B cell (primary cell): ENCODE measurements around the gene NUSAP1. TPM values are rescaled to one million over a fixed set of nuclear protein-coding genes. Genes with fewer than 3 reads are reported as not detected.
"Not testable (repeated sequence)": the region's sequence is repeated elsewhere in the genome, so short reads cannot be mapped to it uniquely, and the experiment has no call there.

Experiments used
- ATAC-seq: fragments of 200-7000 bp; cut with Tn5 transposase; one replicate; pipeline ENCODE4 v1.10.0; 2021; ENCODE audit warnings: low read depth, mild to moderate bottlenecking, moderate number of reproducible peaks, moderate library complexity
- CTCF ChIA-PET: fragments of 350-600 bp; sonication (Branson Sonifier 250); formaldehyde crosslinking; loops from one replicate; lab custom pipeline; 2021; ENCODE audit warnings: antibody characterized with exemption, inconsistent platforms; lab: Charles Lee
- POLR2A ChIA-PET: fragments of 350-600 bp; sonication (Branson Sonifier 250); formaldehyde crosslinking; loops from one replicate; lab custom pipeline; 2021; ENCODE audit warnings: antibody characterized with exemption; lab: Charles Lee
- DNase-seq: peaks from one replicate; pipeline ENCODE4 v3.0.0; 2013
- H2AFZ ChIP-seq: 2 replicates; pipeline ENCODE4 v1.6.1; 2012; ENCODE audit warnings: mild to moderate bottlenecking, low read depth, low read length; ENCODE audit not compliant: insufficient read depth, poor library complexity, severe bottlenecking
- H3K27ac ChIP-seq, 2 donors: 1 replicate in 1 of 2; 2 replicates in 1 of 2; pipeline ENCODE4 v1.5.1; 2012 to 2013; ENCODE audit warnings: low read length in 2 of 2, mild to moderate bottlenecking in 2 of 2, moderate library complexity in 1 of 2
- H3K27me3 ChIP-seq, 4 experiments: fragments of 200-600 bp in 1 of 4; sonication (generic) in 1 of 4; replicated peaks in 1 of 4; 1 replicate in 2 of 4; 2 replicates in 2 of 4; pipeline versions ENCODE4 v1.6.1 to v1.7.0; 2013 to 2016; ENCODE audit warnings: low read length in 3 of 4, mild to moderate bottlenecking in 2 of 4, mixed read lengths in 1 of 4, moderate library complexity in 1 of 4; ENCODE audit not compliant: insufficient read depth in 4 of 4, control insufficient read depth in 3 of 4; ENCODE audit errors: control extremely low read depth in 1 of 4
- H3K36me3 ChIP-seq, 2 experiments: replicated peaks in 1 of 2; 1 replicate in 1 of 2; 2 replicates in 1 of 2; pipeline versions ENCODE4 v1.6.1 to v1.7.1; 2013; ENCODE audit warnings: low read length in 1 of 2; ENCODE audit not compliant: insufficient read depth in 2 of 2, control insufficient read depth in 1 of 2; ENCODE audit errors: control extremely low read depth in 1 of 2, extremely low read depth in 1 of 2
- H3K4me1 ChIP-seq, 2 donors: fragments of 200-600 bp in 1 of 2; sonication (generic) in 1 of 2; 1 replicate in 1 of 2; 2 replicates in 1 of 2; pipeline versions ENCODE4 v1.5.1 to v1.6.1; 2013 to 2017; ENCODE audit warnings: low read length in 2 of 2; ENCODE audit not compliant: control insufficient read depth in 2 of 2, insufficient read depth in 2 of 2
- H3K4me2 ChIP-seq: replicated peaks from 2 replicates; pipeline ENCODE3; 2012; ENCODE audit warnings: mild to moderate bottlenecking, low read depth, low read length; ENCODE audit not compliant: poor library complexity, severe bottlenecking
- H3K4me3 ChIP-seq, 5 experiments: fragments of 200-600 bp in 1 of 5; sonication (generic) in 1 of 5; 1 replicate in 3 of 5; 2 replicates in 2 of 5; pipeline versions ENCODE4 v1.5.1 to v1.7.0; 2011 to 2016; ENCODE audit warnings: low read length in 4 of 5, mild to moderate bottlenecking in 4 of 5, low read depth in 2 of 5, control low read depth in 1 of 5, moderate library complexity in 1 of 5; ENCODE audit not compliant: insufficient read depth in 1 of 5; ENCODE audit errors: control extremely low read depth in 1 of 5, extremely low read depth in 1 of 5
- H3K79me2 ChIP-seq: fragments of 200-600 bp; sonication (generic); one replicate; pipeline ENCODE4 v1.6.0; 2016; ENCODE audit warnings: low read length; ENCODE audit not compliant: control insufficient read depth, insufficient read depth
- H3K9ac ChIP-seq: fragments of 200-600 bp; sonication (generic); 2 replicates; pipeline ENCODE4 v1.6.1; 2017; ENCODE audit warnings: mild to moderate bottlenecking, low read length, moderate library complexity
- H3K9me3 ChIP-seq, 3 donors: one replicate each; pipeline versions ENCODE4 v1.6.1 to v1.7.1; 2013; ENCODE audit warnings: low read length in 2 of 3; ENCODE audit not compliant: control insufficient read depth in 2 of 3, insufficient read depth in 1 of 3; ENCODE audit errors: control extremely low read depth in 1 of 3
- H4K20me1 ChIP-seq: 2 replicates; pipeline ENCODE4 v1.6.0; 2012; ENCODE audit warnings: mild to moderate bottlenecking, low read length; ENCODE audit not compliant: insufficient read depth, control insufficient read depth, poor library complexity, severe bottlenecking
- H3K27ac Mint-ChIP-seq: one replicate; pipeline ENCODE4 v1.8.0; 2021; ENCODE audit warnings: mixed read lengths
- H3K27me3 Mint-ChIP-seq: one replicate; pipeline ENCODE4 v1.8.0; 2021; ENCODE audit warnings: mixed read lengths
- H3K4me1 Mint-ChIP-seq: one replicate; pipeline ENCODE4 v1.8.0; 2021; ENCODE audit warnings: mixed read lengths
- H3K4me3 Mint-ChIP-seq: one replicate; pipeline ENCODE4 v1.8.0; 2021; ENCODE audit warnings: mixed read lengths
- H3K9me3 Mint-ChIP-seq: one replicate; pipeline ENCODE4 v1.8.0; 2022; ENCODE audit warnings: mixed read lengths; ENCODE audit not compliant: insufficient read depth
- CTCF ChIP-seq: fragments of 200-600 bp; IDR thresholded peaks from one replicate; pipeline ENCODE4 v1.8.0; 2022; ENCODE audit warnings: antibody characterized with exemption, mild to moderate bottlenecking
- EZH2 ChIP-seq: IDR thresholded peaks from 2 replicates; pipeline ENCODE4 v1.6.1; 2012; ENCODE audit warnings: borderline replicate concordance, low read depth, mild to moderate bottlenecking, moderate library complexity, low read length; ENCODE audit not compliant: insufficient read depth, poor library complexity, severe bottlenecking
- WGBS: methylation state at CpG from one replicate; pipeline ENCODE4 v1.1.5; 2013; ENCODE audit warnings: missing lambda C conversion rate; ENCODE audit not compliant: insufficient coverage; 5-methylcytosine and 5-hydroxymethylcytosine counted together
- intact Hi-C: fragments of 100-400 bp; cut with micrococcal nuclease; formaldehyde crosslinking; loops from one replicate; pipeline ENCODE4 v1.10.0; 2022
- polyA plus RNA-seq: library from polyadenylated mRNA; depleted of rRNA; stranded (reverse); fragments of >200 nt; gene quantifications from 2 replicates; pipeline ENCODE4 v1.2.3, GENCODE V29; 2012
- total RNA-seq, 2 donors: library from RNA; stranded (reverse); fragments of 120-200 nt in 1 of 2; gene quantifications; 1 replicate in 1 of 2; 2 replicates in 1 of 2; pipeline versions ENCODE4 v1.2.3 to v1.2.4, GENCODE V29; 2013 to 2022

NUSAP1 gene
- total and polyA plus RNA-seq, 2 donors (not counting 1 experiment from before 2014, with no cell fraction given): 5.4 to 8.3 TPM

GRCh38 chr15:41377978-41378377 lies 45.3 kb downstream of the NUSAP1 start:
- H4K20me1 ChIP-seq: no peaks in the 10 kb centered on the region
- POLR2A ChIA-PET: no interaction called here
- H3K4me1 Mint-ChIP-seq: no peaks in the 10 kb centered on the region
- H3K79me2 ChIP-seq: no peaks in the 10 kb centered on the region
- no peaks in the 10 kb centered on the region for H3K4me1 ChIP-seq
- H3K36me3 ChIP-seq: peaks cover 1 to 2% of the 10 kb centered on the region in 2 experiments
- no peaks in the 10 kb centered on the region for H3K9me3 Mint-ChIP-seq
- no peaks in the 10 kb centered on the region for H3K27me3 ChIP-seq
- H3K4me3 Mint-ChIP-seq: no peak overlapping the region
- WGBS: 100% methylated on average over 4 of the region's 4 CpGs
- no peak overlapping the region for H3K9ac ChIP-seq
- DNase-seq: no peak
- no peak overlapping the region for H2AFZ ChIP-seq
- H3K9me3 ChIP-seq: no peaks in the 10 kb centered on the region
- H3K27ac Mint-ChIP-seq: no peak overlapping the region
- no peaks in the 10 kb centered on the region for H3K27me3 Mint-ChIP-seq
- no peak for ATAC-seq
- no peak overlapping the region for H3K27ac ChIP-seq
- intact Hi-C loops: no loop called here
- H3K4me3 ChIP-seq: no peak overlapping the region
- TF ChIP-seq CTCF (no peak), EZH2 (no peak)
- H3K4me2 ChIP-seq: no peak overlapping the region
- CTCF ChIA-PET: interaction anchor here (0.6 kb wide), 1 partner anchor 520 kb away, joined by 4 read pairs; no protein-coding TSS in a partner anchor

- H4K20me1 ChIP-seq, H3K79me2 ChIP-seq, CTCF ChIA-PET, H3K9ac ChIP-seq, DNase-seq, H3K4me3 Mint-ChIP-seq, ATAC-seq, H2AFZ ChIP-seq, H3K27me3 Mint-ChIP-seq, H3K27me3 ChIP-seq, intact Hi-C loops, POLR2A ChIA-PET, H3K27ac Mint-ChIP-seq, H3K4me1 ChIP-seq, H3K9me3 ChIP-seq, H3K4me1 Mint-ChIP-seq, H3K27ac ChIP-seq, H3K4me2 ChIP-seq, H3K4me3 ChIP-seq, H3K9me3 Mint-ChIP-seq: not testable (repeated sequence)
- WGBS: no CpG with 5 or more reads among the region's 9 CpGs
- H3K36me3 ChIP-seq: peaks cover 0 to 26% of the 10 kb centered on the region in 2 experiments
These were observed 51.5 kb downstream of the NUSAP1 start for GRCh38 chr15:41383974-41384749.
